Measurements from ENCODE around the gene KCTD2. TPM values are rescaled to one million over a fixed set of nuclear protein-coding genes. Genes with fewer than 3 reads are reported as not detected.

The KCTD2 gene
- total RNA-seq, 3 donors from 2014 or later, result 19.1 to 30.0 (median 21.2) TPM

GRCh38 chr17:75008373-75008772 is 38.7 kb upstream of the KCTD2 start:
- H3K36me3 ChIP-seq (ENCODE audit: low read depth), result no peaks in the 10 kb centered on the region
- no peaks in the 10 kb centered on the region for H3K9me3 ChIP-seq
- intact Hi-C loops (cut with DNase I, micrococcal nuclease), result no loop called here
- DNase-seq (no peak), ATAC-seq (no peak)
- no peak overlapping the region for H3K4me3 ChIP-seq
- H3K4me1 ChIP-seq (ENCODE audit: low read depth), result peaks cover 15% of the 10 kb centered on the region
- TF ChIP-seq CTCF (IDR thresholded peaks at IDR 0.05), result no peak

DNA sequence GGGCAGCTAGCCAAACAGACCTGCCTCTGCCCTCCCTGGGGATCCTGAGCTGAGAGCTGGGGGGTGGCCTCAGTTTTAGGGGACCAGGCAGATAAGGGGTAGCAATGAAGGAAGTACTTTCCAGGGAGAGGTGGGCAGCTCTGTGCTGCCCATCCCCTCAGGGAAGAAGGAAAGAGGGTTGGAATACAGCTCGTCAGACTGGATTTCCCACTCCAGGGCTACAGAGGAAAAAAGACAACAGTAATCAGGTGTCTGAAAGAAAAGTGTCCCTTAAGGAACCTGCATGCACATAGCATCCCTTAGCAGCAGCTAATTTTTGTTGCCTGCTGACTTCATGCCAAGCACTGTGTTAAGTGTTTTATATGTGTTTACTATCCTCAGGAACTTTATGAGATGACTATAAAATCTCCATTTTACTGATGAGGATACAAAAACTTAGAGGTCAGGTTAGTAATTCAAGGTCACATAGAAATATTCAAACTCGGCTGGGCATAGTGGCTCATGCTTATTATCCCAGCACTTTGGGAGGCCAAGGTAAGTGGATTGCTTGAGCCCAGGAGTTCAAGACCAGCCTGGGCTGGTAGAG is 37.8 kb upstream of the KCTD2 start:
- Histone ChIP-seq H3K36me3 (ENCODE audit: low read depth) (no peaks in the 10 kb centered on the region), H3K4me3 (no peak overlapping the region), H3K9me3 (no peaks in the 10 kb centered on the region), H3K4me1 (ENCODE audit: low read depth) (peaks cover 20% of the 10 kb centered on the region)
- peak in 1 of 3 donors; percentile 73 for DNase-seq
- intact Hi-C loops (cut with DNase I, micrococcal nuclease), result no loop called here
- ATAC-seq, result peak; percentile 50
- TF ChIP-seq CTCF (IDR thresholded peaks at IDR 0.05), result no peak

DNA sequence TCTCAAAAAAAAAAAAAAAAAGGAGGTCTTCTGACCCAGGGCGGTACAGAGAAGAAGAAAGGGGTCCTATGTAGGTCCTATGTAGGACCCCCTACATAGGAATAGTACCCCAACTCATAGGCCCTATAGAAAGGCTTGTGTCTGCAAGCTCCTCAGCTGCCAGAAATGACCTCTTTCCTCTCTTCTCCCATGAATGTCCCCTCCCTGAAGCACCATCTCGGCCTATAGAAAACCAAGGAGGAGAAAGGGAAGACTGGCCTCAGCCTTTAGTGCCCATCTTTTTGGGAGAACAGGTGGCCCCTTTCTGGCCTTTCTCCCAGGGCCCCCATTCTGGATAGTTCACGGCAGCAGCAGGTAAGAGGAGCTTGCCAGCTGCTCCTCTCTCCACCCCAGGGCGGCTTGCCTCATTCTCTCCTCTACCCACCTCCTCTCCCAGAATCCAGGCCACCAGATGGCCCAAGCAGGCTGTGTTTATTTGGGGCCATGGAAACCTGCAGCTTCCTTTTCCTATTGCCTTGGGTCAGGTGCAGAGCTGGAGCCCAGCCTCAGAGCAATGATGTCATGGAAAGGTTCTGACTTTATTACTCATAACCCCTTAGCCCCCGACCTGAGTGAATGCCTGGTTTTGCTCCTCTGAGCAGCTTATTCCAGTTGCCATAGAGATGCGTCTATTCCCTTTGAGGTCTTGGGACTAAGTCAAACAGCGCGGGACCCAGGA is 36.2 kb upstream of the KCTD2 start:
- intact Hi-C loops (cut with DNase I, micrococcal nuclease), result no loop called here
- H3K9me3 ChIP-seq, result no peaks in the 10 kb centered on the region
- peak; percentile 57 to 64 (median 61) for DNase-seq
- H3K4me1 ChIP-seq (ENCODE audit: low read depth), result peaks cover 20% of the 10 kb centered on the region
- no peak for TF ChIP-seq CTCF (IDR thresholded peaks at IDR 0.05)
- no peak overlapping the region for H3K4me3 ChIP-seq
- no peaks in the 10 kb centered on the region for H3K36me3 ChIP-seq (ENCODE audit: low read depth)
- ATAC-seq, result peak; percentile 63

DNA sequence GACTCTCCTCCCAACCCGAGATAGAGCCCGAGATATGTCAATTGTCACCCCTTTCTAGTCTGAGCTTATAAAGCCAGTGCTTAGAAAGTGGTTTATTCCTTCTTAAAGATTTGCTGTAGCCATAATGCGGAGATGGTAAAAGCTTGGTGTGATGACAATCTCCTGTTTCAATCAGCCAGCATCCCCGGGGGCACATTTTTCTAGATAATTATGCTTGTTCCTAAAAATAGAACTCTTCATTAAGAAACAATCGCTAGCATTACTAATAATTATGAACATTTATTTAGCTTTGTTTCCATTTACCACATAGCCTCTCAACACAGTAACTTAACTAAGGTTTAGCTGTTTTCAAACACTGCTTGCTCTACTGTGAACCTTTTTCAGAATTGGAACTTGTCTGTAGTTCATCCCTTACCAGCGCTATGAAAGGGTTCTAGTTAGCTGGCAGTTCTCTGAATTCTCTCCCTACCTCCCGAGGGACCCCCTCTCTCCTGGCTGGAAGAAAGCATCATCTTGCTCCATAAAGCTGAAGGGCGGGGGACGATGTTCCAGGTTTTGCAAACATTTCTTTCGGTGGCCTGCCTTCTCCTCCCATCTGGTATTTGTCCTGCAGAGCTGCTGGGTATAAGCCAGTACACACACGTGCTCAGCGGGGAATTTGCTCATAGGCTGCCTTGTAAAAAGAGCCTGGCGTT is 35.5 kb upstream of the KCTD2 start:
- TF ChIP-seq CTCF (IDR thresholded peaks at IDR 0.05), result no peak
- peak in 2 of 3 donors; percentile 56 to 76 for DNase-seq
- H3K4me3 ChIP-seq, result no peak overlapping the region
- peak; percentile 62 for ATAC-seq
- H3K9me3 ChIP-seq, result no peaks in the 10 kb centered on the region
- intact Hi-C loops (cut with DNase I, micrococcal nuclease), result no loop called here
- H3K36me3 ChIP-seq (ENCODE audit: low read depth), result no peaks in the 10 kb centered on the region
- peaks cover 20% of the 10 kb centered on the region for H3K4me1 ChIP-seq (ENCODE audit: low read depth)

DNA sequence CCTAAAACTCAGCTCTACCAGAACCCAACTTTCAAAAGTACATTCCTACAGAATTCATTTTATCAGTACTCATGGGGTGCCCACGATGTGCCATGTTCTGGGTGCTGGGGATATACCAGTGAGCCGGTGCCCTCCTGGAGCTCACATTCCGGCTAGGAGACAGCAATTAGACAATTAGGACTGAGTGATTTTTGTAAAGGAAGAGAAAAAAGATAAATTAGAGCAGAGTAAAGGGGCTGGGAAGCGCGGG is 35.0 kb upstream of the KCTD2 start:
- H3K36me3 ChIP-seq (ENCODE audit: low read depth), result no peaks in the 10 kb centered on the region
- no peak for TF ChIP-seq CTCF (IDR thresholded peaks at IDR 0.05)
- H3K4me1 ChIP-seq (ENCODE audit: low read depth), result peaks cover 20% of the 10 kb centered on the region
- H3K9me3 ChIP-seq, result no peaks in the 10 kb centered on the region
- ATAC-seq, result no peak
- intact Hi-C loops (cut with DNase I, micrococcal nuclease), result no loop called here
- no peak overlapping the region for H3K4me3 ChIP-seq
- DNase-seq, result no peak
